OCI-LY7 (cell line): ENCODE data around the gene AUTS2. TPM values are rescaled to one million over a fixed set of nuclear protein-coding genes. Genes with fewer than 3 reads are reported as not detected.

Experiments used
- BruUV-seq: library from RNA; stranded (reverse); fragments of 400-500 nt; replicated peaks from 2 replicates; lab custom pipeline; 2021; lab: Mats Ljungman, UMichigan
- CTCF ChIA-PET: fragments of 300-600 bp; sonication (Branson Sonifier 250); formaldehyde crosslinking; loops from one replicate; lab custom pipeline; 2022; ENCODE audit warnings: antibody characterized with exemption; ENCODE audit not compliant: unreplicated experiment; lab: Charles Lee
- POLR2A ChIA-PET: fragments of 300-600 bp; sonication (Branson Sonifier 250); formaldehyde crosslinking; loops from one replicate; lab custom pipeline; 2022; ENCODE audit warnings: antibody characterized with exemption; lab: Charles Lee
- DNase-seq: peaks from one replicate; pipeline ENCODE4 v3.0.0-alpha.2; 2015; ENCODE audit warnings: low spot score
- H2AFZ ChIP-seq: fragments of 200-600 bp; sonication (generic), shearing (Covaris generic); 2 replicates; pipeline ENCODE4 v1.6.1; 2014; ENCODE audit warnings: mild to moderate bottlenecking, antibody characterized with exemption, low read length, moderate library complexity
- H3K27ac ChIP-seq: fragments of 200-600 bp; sonication (generic); 2 replicates; pipeline ENCODE4 v1.5.1; 2014; ENCODE audit warnings: mixed run types, low read depth, mild to moderate bottlenecking, moderate library complexity, low read length, inconsistent platforms; ENCODE audit not compliant: poor library complexity, severe bottlenecking
- H3K36me3 ChIP-seq: fragments of 200-600 bp; sonication (generic); 2 replicates; pipeline ENCODE4 v1.6.1; 2014; ENCODE audit warnings: mild to moderate bottlenecking, antibody characterized with exemption, low read length, moderate library complexity, mixed read lengths; ENCODE audit not compliant: insufficient read depth
- H3K4me1 ChIP-seq: fragments of 200-600 bp; sonication (generic); 2 replicates; pipeline ENCODE4 v1.5.1; 2014; ENCODE audit warnings: mild to moderate bottlenecking, low read length; ENCODE audit not compliant: insufficient read depth, poor library complexity, severe bottlenecking
- H3K4me2 ChIP-seq: fragments of 200-600 bp; sonication (generic); 2 replicates; pipeline ENCODE4 v1.6.1; 2014; ENCODE audit warnings: mild to moderate bottlenecking, low read length
- H3K4me3 ChIP-seq: fragments of 200-600 bp; sonication (generic); 2 replicates; pipeline ENCODE4 v1.5.1; 2014; ENCODE audit warnings: mild to moderate bottlenecking, low read depth, low read length; ENCODE audit not compliant: poor library complexity, severe bottlenecking
- H3K79me2 ChIP-seq: fragments of 200-600 bp; sonication (generic); 2 replicates; pipeline ENCODE4 v1.6.1; 2016; ENCODE audit warnings: low read depth, mild to moderate bottlenecking, low read length, moderate library complexity, mixed read lengths; ENCODE audit not compliant: insufficient read depth
- H3K9me2 ChIP-seq: fragments of 200-600 bp; sonication (generic); 2 replicates; pipeline ENCODE4 v1.6.1; 2016; ENCODE audit warnings: mild to moderate bottlenecking, low read length, mixed read lengths; ENCODE audit not compliant: insufficient read depth
- H3K9me3 ChIP-seq: fragments of 200-600 bp; sonication (generic); 2 replicates; pipeline ENCODE4 v1.6.1; 2014; ENCODE audit warnings: mild to moderate bottlenecking, mixed run types, low read length, mixed read lengths
- H4K20me1 ChIP-seq: fragments of 200-600 bp; sonication (generic); 2 replicates; pipeline ENCODE4 v1.6.1; 2014; ENCODE audit warnings: mild to moderate bottlenecking, antibody characterized with exemption, low read length, moderate library complexity, mixed read lengths; ENCODE audit not compliant: insufficient read depth
- EZH2phosphoT487 ChIP-seq: fragments of 200-600 bp; sonication (generic); IDR thresholded peaks from 2 replicates; pipeline ENCODE4 v1.6.1; 2018; ENCODE audit warnings: low read depth, borderline replicate concordance, mild to moderate bottlenecking, mixed run types, antibody characterized with exemption, low read length, moderate library complexity, mixed read lengths
- intact Hi-C: fragments of 100-400 bp; cut with micrococcal nuclease; formaldehyde crosslinking; loops from one replicate; pipeline ENCODE4 v1.10.0; 2022; ENCODE audit not compliant: unreplicated experiment
- total RNA-seq, 2 experiments: library from RNA; depleted of rRNA in 1 of 2; stranded (reverse); fragments of >200 nt in 1 of 2; shearing (Covaris generic) in 1 of 2; gene quantifications; 2 replicates each; pipeline ENCODE4 v1.2.3, GENCODE V29; 2014 to 2022
- TF ChIP-seq, protein P1 (sequence below): fragments of 200-600 bp; sonication (generic); conservative IDR thresholded peaks from 2 replicates; pipeline ENCODE4 v1.5.1; 2014; ENCODE audit warnings: mild to moderate bottlenecking, antibody characterized with exemption, low read length, moderate library complexity, mixed read lengths

AUTS2 gene
- total RNA-seq, 2 experiments from 2014 or later: 37.9 to 78.5 TPM

DNA sequence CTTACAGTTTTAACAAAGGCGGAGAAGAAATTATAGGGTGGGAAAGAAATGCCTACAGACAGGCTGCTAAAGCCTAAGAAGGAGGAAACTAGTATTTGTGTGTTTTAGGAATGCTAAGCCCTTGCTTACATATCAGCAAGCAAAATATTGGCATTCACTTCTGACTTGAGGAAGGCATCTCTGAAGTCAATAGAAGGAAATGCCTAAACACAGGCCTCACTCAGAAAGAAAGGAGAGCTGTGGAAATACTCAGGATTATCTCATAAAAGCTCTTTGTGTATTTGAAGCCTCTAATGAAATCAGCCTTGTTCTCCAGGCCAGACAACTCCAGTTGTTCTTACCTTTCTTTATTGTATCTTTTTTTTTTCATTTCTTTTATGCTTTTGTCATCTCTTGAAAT, 158.0 kb downstream of the AUTS2 start:
- Histone ChIP-seq H3K4me1 (peaks cover 82% of the 10 kb centered on the region), H2AFZ (no peak overlapping the region), H3K27ac (peak overlapping the region; percentile 78), H3K4me2 (peak overlapping the region; percentile 74), H3K9me2 (no peaks in the 10 kb centered on the region), H3K9me3 (no peaks in the 10 kb centered on the region), H3K36me3 (no peaks in the 10 kb centered on the region), H3K4me3 (no peak overlapping the region), H3K79me2 (peaks cover 89% of the 10 kb centered on the region), H4K20me1 (0 out of 2 replicates have a peak, but pooled peaks cover 3% of the 10 kb centered on the region)
- intact Hi-C loops: loop anchor here (2.0 to 5.0 kb wide), 3 partner anchors 59 to 351 kb away; no protein-coding TSS in a partner anchor
- POLR2A ChIA-PET: interaction anchor here (0.6 to 1.1 kb wide), 6 partner anchors 11 to 102 kb away, joined by 3 to 4 read pairs (median 3); no protein-coding TSS in a partner anchor
- DNase-seq: no peak
- BruUV-seq: no TSS peak
- TF ChIP-seq, protein P1, sequence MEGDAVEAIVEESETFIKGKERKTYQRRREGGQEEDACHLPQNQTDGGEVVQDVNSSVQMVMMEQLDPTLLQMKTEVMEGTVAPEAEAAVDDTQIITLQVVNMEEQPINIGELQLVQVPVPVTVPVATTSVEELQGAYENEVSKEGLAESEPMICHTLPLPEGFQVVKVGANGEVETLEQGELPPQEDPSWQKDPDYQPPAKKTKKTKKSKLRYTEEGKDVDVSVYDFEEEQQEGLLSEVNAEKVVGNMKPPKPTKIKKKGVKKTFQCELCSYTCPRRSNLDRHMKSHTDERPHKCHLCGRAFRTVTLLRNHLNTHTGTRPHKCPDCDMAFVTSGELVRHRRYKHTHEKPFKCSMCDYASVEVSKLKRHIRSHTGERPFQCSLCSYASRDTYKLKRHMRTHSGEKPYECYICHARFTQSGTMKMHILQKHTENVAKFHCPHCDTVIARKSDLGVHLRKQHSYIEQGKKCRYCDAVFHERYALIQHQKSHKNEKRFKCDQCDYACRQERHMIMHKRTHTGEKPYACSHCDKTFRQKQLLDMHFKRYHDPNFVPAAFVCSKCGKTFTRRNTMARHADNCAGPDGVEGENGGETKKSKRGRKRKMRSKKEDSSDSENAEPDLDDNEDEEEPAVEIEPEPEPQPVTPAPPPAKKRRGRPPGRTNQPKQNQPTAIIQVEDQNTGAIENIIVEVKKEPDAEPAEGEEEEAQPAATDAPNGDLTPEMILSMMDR: no peak
- no peak for TF ChIP-seq EZH2phosphoT487
- CTCF ChIA-PET: no interaction called here

DNA sequence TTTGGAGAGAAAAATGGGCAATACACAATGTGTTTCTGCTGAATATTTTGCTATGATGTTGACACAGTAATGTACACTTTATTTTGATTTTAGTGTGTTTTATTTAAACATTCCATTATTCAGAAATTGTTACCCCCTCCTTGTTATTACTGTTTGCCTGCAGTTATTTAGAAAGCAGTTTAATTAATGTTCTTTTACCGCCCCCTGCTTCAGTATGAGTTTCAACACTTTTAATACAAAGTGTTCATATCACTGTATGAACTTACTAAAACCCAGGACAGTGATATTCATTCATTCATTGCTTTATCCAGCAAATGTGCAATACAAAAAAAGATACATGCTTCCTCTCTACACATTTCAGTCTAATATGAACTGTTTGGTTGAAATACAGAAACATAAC, 159.3 kb downstream of the AUTS2 start:
- no peaks in the 10 kb centered on the region for H3K9me2 ChIP-seq
- no TSS peak for BruUV-seq
- H3K9me3 ChIP-seq: no peaks in the 10 kb centered on the region
- peaks cover 79% of the 10 kb centered on the region for H3K79me2 ChIP-seq
- 0 out of 2 replicates have a peak, but pooled peaks cover 3% of the 10 kb centered on the region for H4K20me1 ChIP-seq
- POLR2A ChIA-PET: no interaction called here
- peaks cover 72% of the 10 kb centered on the region for H3K4me1 ChIP-seq
- H3K4me2 ChIP-seq: peak overlapping the region; percentile 74
- no peak overlapping the region for H3K4me3 ChIP-seq
- H2AFZ ChIP-seq: no peak overlapping the region
- intact Hi-C loops: loop anchor here (2.0 to 5.0 kb wide), 3 partner anchors 60 to 353 kb away; no protein-coding TSS in a partner anchor
- DNase-seq: no peak
- H3K27ac ChIP-seq: no peak overlapping the region
- no peak for TF ChIP-seq EZH2phosphoT487
- TF ChIP-seq, protein P1: peak; percentile 67
- CTCF ChIA-PET: no interaction called here
- no peaks in the 10 kb centered on the region for H3K36me3 ChIP-seq

DNA sequence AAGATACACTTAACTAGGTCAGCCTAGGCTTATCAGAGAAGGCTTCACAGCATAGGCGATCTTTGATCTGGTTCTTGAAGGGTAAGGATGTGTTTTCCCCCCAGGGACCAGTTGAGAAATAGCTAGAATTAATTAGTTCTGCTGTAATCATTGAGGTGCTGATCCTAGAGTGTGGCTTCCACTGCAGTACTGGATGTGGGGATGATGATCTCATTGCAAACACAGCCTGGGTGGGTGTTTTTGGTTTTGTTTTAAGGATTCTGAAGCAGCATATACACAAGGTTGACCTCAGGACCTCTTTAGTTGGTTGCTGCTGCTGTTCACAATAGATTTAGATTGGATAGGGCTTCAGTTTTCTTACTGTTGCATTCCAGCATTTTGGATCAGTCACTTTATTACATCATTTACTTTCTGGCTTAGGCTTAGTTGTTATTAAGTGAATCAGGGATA, 159.7 kb downstream of the AUTS2 start:
- DNase-seq: no peak
- ChIA-PET POLR2A (interaction anchor here (1.0 kb wide), 1 partner anchor 11 kb away, joined by 3 read pairs; no protein-coding TSS in a partner anchor), CTCF (no interaction called here)
- H4K20me1 ChIP-seq: 0 out of 2 replicates have a peak, but pooled peaks cover 3% of the 10 kb centered on the region
- no peaks in the 10 kb centered on the region for H3K9me2 ChIP-seq
- peak overlapping the region; percentile 74 for H3K4me2 ChIP-seq
- intact Hi-C loops: loop anchor here (2.0 to 5.0 kb wide), 3 partner anchors 61 to 353 kb away; no protein-coding TSS in a partner anchor
- BruUV-seq: no TSS peak
- no peak overlapping the region for H3K27ac ChIP-seq
- TF ChIP-seq, protein P1: no peak
- no peak for TF ChIP-seq EZH2phosphoT487
- no peaks in the 10 kb centered on the region for H3K9me3 ChIP-seq
- no peak overlapping the region for H2AFZ ChIP-seq
- no peaks in the 10 kb centered on the region for H3K36me3 ChIP-seq
- H3K4me1 ChIP-seq: peaks cover 72% of the 10 kb centered on the region
- H3K4me3 ChIP-seq: no peak overlapping the region
- H3K79me2 ChIP-seq: peaks cover 79% of the 10 kb centered on the region
